Erythroblast (primary cell): ENCODE results near the gene EEF1G.

Experiments
- GATA1 ChIP-seq: IDR thresholded peaks from 2 replicates; pipeline ENCODE4 v1.6.1; 2011; ENCODE audit warnings: low read depth, mild to moderate bottlenecking, control low read depth, low read length, moderate library complexity
- POLR2A ChIP-seq: IDR thresholded peaks from 2 replicates; pipeline ENCODE4 v1.6.1; 2011; ENCODE audit warnings: mild to moderate bottlenecking, low read length

DNA sequence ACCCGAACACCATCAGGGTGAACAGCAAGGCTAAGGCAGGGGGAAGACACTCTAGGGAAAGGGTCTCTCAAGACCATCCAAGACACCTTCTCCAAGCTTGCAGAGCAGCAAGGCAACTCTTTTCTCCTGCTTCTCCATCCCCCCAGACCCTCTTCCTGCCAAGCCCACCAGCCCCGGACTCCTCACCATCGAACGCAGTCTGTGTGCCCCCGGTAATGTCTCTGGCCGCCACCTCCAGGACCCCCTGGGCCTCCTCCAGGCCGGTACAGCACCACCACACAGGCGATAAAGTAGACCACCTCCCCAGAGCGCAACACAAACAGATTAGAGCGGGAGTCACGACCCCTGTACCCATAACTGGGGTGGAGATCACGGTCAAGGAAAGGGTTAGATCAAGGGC, 35.1 kb upstream of the EEF1G start:
- no peak for TF ChIP-seq POLR2A
- no peak for TF ChIP-seq GATA1
